Neural crest cell (in vitro differentiated cells): ENCODE results near the gene LIMCH1. TPM values are rescaled to one million over a fixed set of nuclear protein-coding genes. Genes with fewer than 3 reads are reported as not detected.

ENCODE experiments used
- DNase-seq: peaks from one replicate; pipeline ENCODE4 v3.0.0; 2021; ENCODE audit warnings: low read depth, mixed read lengths, low spot score
- H3K27ac Mint-ChIP-seq: one replicate; pipeline ENCODE4 v1.8.0; 2021; ENCODE audit warnings: mild to moderate bottlenecking, mixed read lengths; ENCODE audit not compliant: unreplicated experiment
- H3K27me3 Mint-ChIP-seq: 2 replicates; pipeline ENCODE4 v1.8.0; 2021; ENCODE audit warnings: low read depth, mild to moderate bottlenecking, mixed read lengths
- H3K36me3 Mint-ChIP-seq: 2 replicates; pipeline ENCODE4 v1.8.0; 2021; ENCODE audit warnings: low read depth, mild to moderate bottlenecking, mixed read lengths
- H3K4me1 Mint-ChIP-seq: 2 replicates; pipeline ENCODE4 v1.8.0; 2021; ENCODE audit warnings: mixed read lengths
- H3K4me3 Mint-ChIP-seq: one replicate; pipeline ENCODE4 v1.8.0; 2021; ENCODE audit warnings: mild to moderate bottlenecking, mixed read lengths
- H3K9me3 Mint-ChIP-seq: 2 replicates; pipeline ENCODE4 v1.8.0; 2021; ENCODE audit warnings: mixed read lengths
- total RNA-seq: library from RNA; stranded (reverse); gene quantifications from 2 replicates; pipeline ENCODE4 v1.2.1, GENCODE V29; 2021
- TF ChIP-seq, protein P1 (sequence below): fragments of 200-600 bp; sonication (generic); conservative IDR thresholded peaks from 2 replicates; pipeline ENCODE4 v1.5.0; 2021; ENCODE audit warnings: antibody characterized with exemption, mild to moderate bottlenecking

The LIMCH1 gene
- total RNA-seq, 1 donor from 2014 or later = 17.3 TPM

DNA sequence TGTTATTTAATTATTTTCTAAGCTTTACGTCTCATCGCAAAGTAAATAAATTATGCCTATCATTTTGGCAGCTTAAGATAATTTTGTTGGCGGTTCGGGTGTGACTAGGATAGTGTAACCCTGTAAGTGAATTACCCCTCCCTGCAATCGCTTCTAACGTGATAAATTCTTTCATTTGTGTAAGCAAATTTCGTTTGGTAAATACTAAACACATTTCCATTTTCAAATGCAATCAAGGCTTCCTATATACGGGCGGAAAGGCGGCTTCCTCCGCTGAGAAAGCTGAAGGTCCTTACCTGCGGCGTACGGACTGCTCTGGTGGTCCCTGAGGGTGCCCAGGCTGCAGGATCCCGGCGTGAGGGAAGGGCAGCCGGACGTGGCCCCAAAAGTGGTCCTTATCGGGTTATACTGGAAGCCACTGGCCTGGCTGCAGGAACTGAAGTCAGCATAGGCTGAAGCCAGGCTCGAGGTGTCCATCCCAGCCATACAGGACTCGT lies 210.2 kb downstream of the LIMCH1 start:
- peaks cover 14% of the 10 kb centered on the region for H3K36me3 Mint-ChIP-seq
- no peak overlapping the region for H3K27ac Mint-ChIP-seq
- peaks cover 96% of the 10 kb centered on the region for H3K27me3 Mint-ChIP-seq
- no peaks in the 10 kb centered on the region for H3K9me3 Mint-ChIP-seq
- peaks cover 50% of the 10 kb centered on the region for H3K4me1 Mint-ChIP-seq
- DNase-seq = no peak
- TF ChIP-seq, protein P1, sequence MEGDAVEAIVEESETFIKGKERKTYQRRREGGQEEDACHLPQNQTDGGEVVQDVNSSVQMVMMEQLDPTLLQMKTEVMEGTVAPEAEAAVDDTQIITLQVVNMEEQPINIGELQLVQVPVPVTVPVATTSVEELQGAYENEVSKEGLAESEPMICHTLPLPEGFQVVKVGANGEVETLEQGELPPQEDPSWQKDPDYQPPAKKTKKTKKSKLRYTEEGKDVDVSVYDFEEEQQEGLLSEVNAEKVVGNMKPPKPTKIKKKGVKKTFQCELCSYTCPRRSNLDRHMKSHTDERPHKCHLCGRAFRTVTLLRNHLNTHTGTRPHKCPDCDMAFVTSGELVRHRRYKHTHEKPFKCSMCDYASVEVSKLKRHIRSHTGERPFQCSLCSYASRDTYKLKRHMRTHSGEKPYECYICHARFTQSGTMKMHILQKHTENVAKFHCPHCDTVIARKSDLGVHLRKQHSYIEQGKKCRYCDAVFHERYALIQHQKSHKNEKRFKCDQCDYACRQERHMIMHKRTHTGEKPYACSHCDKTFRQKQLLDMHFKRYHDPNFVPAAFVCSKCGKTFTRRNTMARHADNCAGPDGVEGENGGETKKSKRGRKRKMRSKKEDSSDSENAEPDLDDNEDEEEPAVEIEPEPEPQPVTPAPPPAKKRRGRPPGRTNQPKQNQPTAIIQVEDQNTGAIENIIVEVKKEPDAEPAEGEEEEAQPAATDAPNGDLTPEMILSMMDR = no peak
- H3K4me3 Mint-ChIP-seq = peak overlapping the region; percentile 68

DNA sequence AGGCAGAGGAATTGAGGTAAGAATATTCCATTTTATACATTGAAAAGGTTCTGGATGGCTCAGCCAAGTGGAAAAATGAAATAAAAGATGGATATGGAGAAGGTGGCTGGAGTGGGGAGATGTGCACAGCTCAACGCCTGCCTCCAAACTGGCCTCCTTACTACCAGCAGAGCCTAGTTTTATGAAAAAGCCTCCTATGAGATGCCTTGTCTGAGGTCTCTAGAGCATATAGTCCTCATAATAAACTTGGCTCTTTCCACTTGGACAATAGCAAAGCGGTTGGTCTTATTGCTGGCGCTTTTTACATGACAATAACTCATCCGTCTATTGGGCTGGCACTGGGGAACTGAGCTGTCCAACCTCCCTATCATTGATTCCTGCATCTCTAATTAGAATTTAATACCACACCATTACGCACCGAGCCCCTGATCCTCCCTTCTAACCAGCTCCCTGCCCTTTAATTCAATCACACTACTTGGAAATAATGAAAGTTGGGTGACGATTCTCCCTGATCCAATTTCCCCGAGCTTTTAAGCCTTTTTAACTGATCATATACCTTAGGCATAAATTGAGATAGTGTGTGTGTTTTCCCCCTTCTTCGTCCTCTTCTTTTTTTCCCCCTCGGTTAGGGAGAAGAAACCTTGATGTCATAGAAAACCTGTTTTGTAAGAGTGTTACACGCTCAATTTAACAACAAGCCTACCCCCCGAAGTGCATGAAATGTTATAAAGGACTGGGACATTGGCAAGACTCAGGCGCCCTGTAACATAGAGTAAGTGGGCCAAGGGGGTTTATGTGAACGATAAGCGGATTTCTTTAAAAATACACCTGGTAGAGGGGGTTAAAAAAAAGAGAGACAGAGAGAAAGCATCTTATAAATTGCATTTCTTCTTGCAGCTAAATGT lies 210.9 kb downstream of the LIMCH1 start, which contains the start of gene PHOX2B:
PHOX2B (minus strand) TSS at position 155 of the 905 bp plus-strand sequence; CDS start at position 40, 115 bp downstream.
- H3K9me3 Mint-ChIP-seq = no peaks in the 10 kb centered on the region
- H3K27me3 Mint-ChIP-seq = peaks cover 96% of the 10 kb centered on the region
- DNase-seq = peak; percentile 20
- H3K36me3 Mint-ChIP-seq = peaks cover 14% of the 10 kb centered on the region
- H3K27ac Mint-ChIP-seq = no peak within 1 kb of the TSS
- H3K4me1 Mint-ChIP-seq = peaks cover 57% of the 10 kb centered on the region
- TF ChIP-seq, protein P1 = no peak
- H3K4me3 Mint-ChIP-seq = peak within 1 kb of the TSS; percentile 84

DNA sequence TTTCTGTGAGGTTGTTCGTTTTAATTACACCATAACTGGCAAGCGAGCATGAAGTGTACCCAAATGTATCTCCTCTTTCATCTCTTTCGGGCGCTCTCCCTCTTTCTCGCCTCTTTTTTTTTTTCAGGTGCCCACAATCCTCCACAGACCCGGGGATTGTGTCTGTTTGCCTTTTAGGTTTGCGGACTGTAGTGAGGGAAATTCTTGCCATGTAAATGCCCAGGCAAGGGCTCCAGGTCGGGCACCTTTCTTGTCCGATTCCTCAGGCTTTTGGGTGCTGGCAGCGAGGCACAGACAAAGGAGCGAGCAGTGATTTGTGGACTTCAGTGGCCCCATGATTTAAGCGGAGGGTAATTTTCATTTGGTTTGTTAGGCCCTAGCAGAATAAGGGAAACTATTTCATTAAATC lies 211.7 kb downstream of the LIMCH1 start:
- H3K36me3 Mint-ChIP-seq = peaks cover 8% of the 10 kb centered on the region
- H3K27ac Mint-ChIP-seq = no peak overlapping the region
- peaks cover 55% of the 10 kb centered on the region for H3K4me1 Mint-ChIP-seq
- H3K27me3 Mint-ChIP-seq = peaks cover 96% of the 10 kb centered on the region
- no peak for DNase-seq
- H3K4me3 Mint-ChIP-seq = peak overlapping the region; percentile 60
- no peaks in the 10 kb centered on the region for H3K9me3 Mint-ChIP-seq
- TF ChIP-seq, protein P1 = no peak

Other genes with a start within 250 kb of the LIMCH1 start
- gene PHOX2B, start 210.6 kb downstream of the LIMCH1 start, total RNA-seq = 28.4 and 28.5 TPM in 2 replicates